HG03039 (cell line): ENCODE data around the gene ARHGAP26.
"Not testable (repeated sequence)": the region's sequence is repeated elsewhere in the genome, so short reads cannot be mapped to it uniquely, and the experiment has no call there.

Source experiments
- ATAC-seq: cut with Tn5 transposase; IDR thresholded peaks from one replicate; pipeline ENCODE4 v1.9.1; 2021; ENCODE audit warnings: mild to moderate bottlenecking, moderate library complexity; ENCODE audit not compliant: unreplicated experiment

ARHGAP26 gene

DNA sequence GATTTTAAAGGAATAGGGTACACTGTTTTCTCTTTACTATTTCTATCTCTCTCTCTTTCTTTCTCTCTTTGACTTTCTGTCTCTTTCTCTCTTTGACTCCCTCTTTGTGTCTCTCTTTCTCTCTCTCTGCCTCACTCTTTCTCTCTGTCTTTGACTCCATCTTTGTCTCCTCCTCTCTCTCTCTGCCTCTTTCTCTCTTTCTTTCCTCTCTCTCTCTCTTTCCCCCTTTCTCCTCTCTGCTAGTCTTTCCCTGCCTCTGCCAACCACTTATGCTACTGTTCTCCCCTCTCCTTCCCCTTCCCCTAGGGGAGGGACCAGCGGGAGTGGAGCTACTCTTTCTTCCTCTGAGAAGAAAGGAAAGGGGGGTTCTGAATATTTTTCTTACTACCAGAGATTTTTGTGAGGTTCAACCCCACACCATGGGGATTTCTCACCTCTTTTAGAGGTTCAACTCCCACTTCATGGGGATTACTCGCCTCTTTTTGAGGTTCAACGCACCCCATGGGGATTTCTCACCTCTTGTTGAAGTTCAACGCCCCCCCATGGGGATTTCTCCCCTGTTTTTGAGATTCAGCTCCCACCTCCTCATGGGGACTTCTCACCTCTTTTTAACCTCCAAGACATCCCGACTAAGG lies 323.4 kb downstream of the ARHGAP26 start:
- ATAC-seq: no peak

- ATAC-seq: no peak
Observed at GRCh38 chr5:143094087-143094521, 323.9 kb downstream of the ARHGAP26 start.

DNA sequence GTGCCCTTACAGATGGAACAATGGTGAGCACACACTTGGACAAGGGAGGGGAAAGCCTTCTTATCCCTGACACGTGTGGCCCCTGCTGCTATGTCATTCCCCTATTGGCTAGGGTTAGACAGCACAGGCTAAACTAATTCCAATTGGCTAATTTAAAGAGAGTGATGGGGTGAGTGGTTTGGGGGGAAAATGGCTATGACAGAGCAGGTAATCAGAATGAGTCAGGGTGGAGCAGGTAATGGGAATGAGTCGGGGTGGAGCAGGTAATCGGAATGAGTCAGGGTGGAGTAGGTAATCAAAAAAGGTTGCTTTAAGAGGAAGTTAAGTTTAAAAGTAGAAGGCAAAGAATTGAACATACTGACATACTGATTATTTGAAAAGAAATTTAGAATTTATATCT lies 324.4 kb downstream of the ARHGAP26 start:
- not testable (repeated sequence) for ATAC-seq

DNA sequence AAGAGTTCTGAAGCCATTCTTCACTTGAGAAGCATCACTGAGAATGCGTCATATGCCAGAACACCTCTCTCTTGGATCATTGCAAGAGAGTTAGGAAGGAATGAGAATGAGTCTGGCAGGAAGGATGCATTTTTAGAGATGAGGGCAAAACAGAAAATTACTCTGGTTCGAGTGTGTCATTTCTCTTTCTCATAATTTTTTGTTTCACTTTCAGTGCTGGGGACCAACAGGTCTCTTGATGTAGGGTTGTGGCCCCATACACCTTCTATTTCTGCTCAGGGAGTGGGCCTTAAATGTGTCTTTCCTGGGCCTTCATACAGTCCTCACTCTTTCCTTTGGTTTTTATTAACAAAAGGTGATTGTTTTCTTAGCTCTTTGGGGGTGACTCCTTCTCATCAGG lies 330.9 kb downstream of the ARHGAP26 start:
- ATAC-seq: peak; percentile 87

- ATAC-seq: no peak
Observed at GRCh38 chr5:143101725-143102386, 331.7 kb downstream of the ARHGAP26 start.

GRCh38 chr5:143102411-143102810 lies 332.2 kb downstream of the ARHGAP26 start:
- ATAC-seq: no peak

DNA sequence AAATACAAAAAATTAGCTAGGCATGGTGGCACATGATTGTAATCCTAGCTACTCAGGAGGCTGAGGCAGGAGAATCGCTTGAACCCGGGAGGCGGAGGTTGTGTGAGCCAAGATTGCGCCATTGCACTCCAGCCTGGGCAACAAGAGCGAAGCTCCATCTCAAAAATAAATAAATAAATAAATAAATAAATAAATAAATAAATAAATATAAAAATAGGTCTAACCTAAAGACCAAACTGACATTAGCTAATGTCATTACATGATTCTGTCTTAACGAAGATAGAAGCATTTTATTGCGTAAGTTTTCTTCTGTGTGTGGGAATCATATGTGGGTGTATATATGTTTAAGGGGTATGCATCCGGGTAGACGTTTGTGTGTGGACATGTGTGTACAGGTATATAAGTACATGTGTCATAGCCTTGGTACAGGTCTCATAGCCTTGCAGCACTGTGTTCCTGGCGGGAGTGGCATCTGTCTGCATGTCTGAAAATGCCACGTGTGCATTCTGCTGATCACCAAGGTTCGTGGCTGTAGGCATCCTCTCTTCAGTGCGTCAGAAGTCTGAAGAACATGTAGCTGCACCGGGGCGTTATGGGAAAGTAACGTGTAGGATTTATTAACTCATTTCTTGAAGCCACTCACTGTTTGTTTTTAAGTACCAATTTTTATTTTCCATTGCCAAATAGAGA lies 335.2 kb downstream of the ARHGAP26 start:
- ATAC-seq: no peak

- ATAC-seq: no peak
Observed at GRCh38 chr5:143106174-143106573, 336.0 kb downstream of the ARHGAP26 start.

GRCh38 chr5:143108498-143109128 lies 338.4 kb downstream of the ARHGAP26 start:
- no peak for ATAC-seq

DNA sequence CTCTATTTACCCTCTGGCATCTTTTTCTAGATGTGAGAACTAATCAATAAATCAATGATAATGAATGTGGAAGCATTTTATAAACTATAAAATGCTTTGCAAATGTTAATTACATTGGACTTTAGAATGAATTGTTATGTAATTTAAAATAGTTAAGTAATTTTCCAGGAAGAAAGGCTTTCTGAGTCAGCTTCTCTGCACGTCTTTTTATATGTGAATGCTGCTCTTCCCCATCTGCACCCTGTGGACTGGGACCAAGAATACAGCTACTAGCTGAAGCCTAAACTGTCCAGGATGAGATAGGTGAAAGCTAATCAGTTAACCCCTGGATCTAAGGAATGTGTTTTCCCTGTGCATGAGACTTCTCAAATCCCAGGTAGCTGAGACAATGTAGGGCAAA lies 340.4 kb downstream of the ARHGAP26 start:
- no peak for ATAC-seq

- no peak for ATAC-seq
Observed at GRCh38 chr5:143111799-143112198, 341.6 kb downstream of the ARHGAP26 start.

GRCh38 chr5:143113461-143113860 lies 343.3 kb downstream of the ARHGAP26 start:
- no peak for ATAC-seq

GRCh38 chr5:143114481-143114880 lies 344.3 kb downstream of the ARHGAP26 start:
- ATAC-seq: no peak

GRCh38 chr5:143115381-143115780 lies 345.2 kb downstream of the ARHGAP26 start:
- no peak for ATAC-seq

GRCh38 chr5:143116814-143117213 lies 346.6 kb downstream of the ARHGAP26 start:
- ATAC-seq: no peak

DNA sequence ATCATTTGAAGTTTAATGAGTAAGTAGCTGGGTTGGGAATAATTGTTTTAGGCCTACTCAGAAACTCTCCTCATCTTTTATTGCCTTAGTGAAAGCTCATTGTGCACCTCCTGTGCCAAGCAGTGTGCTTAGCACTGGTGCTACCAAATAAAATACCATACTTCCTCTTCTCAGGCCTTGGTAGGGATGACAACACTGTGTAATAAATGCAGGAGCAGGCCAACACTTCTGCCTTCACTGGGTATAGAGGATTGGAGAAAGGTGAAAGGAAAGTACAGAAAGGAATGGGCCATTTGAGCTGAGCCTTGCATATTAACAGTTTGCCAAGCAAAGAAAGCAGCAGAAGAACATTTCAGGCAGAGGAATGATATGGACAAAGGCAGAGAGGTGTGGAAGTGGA lies 347.6 kb downstream of the ARHGAP26 start:
- ATAC-seq: no peak

DNA sequence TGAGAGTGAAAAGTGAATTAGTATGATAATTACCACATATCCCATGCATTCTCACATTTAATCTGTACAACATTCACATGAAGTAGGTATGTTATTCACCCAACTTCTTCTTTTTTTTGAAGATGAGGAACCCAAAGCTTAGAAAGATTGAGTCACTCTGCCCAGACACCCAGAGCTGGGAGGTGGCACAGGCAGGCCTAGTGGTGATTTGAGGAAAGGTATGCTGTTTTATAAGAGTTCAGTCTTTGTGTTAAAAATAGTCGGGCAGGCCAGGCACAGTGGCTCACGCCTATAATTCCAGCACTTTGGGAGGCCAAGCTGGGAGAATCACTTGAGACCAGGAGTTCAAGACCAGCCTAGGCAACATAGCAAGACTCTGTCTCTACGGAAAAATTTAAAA lies 348.0 kb downstream of the ARHGAP26 start:
- no peak for ATAC-seq

- ATAC-seq: not testable (repeated sequence)
Observed at GRCh38 chr5:143118818-143119217, 348.6 kb downstream of the ARHGAP26 start.

DNA sequence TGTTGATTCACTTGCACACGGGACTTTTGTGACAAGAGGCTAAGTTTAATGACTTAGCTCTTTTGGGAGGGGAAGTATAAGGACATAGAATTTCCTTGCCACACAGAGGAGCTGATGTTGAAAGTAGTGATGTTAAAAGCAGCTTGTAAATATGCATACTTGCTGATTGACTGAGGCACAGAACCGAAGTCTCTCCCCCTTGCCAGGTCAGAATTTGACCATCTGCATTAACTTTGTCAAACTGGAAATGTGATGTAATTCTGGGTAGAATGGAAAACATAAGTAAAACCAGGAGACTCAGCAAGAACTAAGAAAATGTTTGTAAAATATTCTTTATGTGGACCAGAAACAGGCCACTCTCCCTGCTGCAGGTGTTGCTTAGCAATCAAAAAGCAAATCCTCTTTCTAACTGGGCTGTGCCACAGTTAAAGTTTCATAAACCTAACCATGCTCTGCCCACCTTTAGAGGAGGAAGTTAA lies 349.2 kb downstream of the ARHGAP26 start:
- no peak for ATAC-seq

DNA sequence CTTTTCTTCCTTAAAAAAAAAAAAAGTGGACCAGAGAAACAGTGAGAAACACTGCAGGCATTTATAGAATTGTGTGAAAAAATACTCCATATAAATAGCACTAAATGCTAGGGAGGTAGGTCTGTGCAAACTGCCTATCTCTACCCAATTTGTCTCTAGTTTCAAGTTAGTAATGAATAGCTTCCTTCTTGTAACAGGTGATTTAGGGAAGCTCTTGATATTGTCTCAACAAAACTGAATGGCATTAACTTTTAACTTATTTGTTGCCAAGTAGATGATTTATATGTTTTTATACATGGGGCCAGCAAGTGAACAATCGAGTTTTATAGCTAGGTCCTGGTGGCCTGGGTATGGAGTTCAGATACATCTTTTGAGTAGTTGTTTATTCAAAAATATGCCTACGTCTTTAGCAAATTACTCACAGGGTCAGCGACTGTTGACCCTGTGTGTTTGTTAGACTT lies 349.7 kb downstream of the ARHGAP26 start:
- no peak for ATAC-seq

DNA sequence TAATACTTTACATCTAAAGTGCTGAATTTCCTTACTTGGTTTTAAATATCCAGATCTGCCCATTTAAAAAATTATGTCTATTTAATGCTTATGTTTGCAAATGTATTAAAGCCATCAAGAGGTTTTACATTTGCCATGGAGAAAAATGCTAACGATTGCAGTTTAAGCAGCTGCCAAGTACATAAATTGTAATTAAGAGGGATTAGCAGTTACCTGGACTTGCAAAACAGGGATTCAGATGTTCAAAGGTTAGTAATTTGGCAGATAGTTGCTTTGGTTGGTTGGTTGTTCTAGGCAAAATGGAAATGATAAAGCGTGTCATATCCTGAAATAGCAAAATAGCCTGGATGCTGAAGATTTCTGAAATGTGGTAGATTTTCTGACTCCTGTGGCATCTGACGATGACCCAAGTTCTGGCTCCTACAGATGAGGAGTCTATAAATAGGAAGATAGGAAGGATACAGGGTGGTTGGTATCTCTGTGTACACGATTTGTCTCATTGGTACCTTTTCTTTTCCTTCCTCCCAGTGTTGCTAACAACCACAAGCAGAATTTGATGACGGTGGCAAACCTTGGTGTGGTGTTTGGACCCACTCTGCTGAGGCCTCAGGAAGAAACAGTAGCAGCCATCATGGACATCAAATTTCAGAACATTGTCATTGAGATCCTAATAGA lies 350.4 kb downstream of the ARHGAP26 start:
- ATAC-seq: no peak
